GM12878 (cell line): ENCODE data around the gene ESRP2. TPM values are rescaled to one million over a fixed set of nuclear protein-coding genes. Genes with fewer than 3 reads are reported as not detected.

ENCODE experiments used
- ATAC-seq: fragments of 200-7000 bp; cut with Tn5 transposase; 3 replicates; pipeline ENCODE4 v1.9.1; 2020; ENCODE audit warnings: mild to moderate bottlenecking, moderate library complexity
- BruUV-seq: library from RNA; stranded (reverse); fragments of 400-500 nt; replicated peaks from 2 replicates; lab custom pipeline; 2021; lab: Mats Ljungman, UMichigan
- CTCF ChIA-PET: fragments of 300-600 bp; sonication (Branson Sonifier 250); formaldehyde crosslinking; extraction: SDS; loops from one replicate; lab custom pipeline; 2021; ENCODE audit warnings: inconsistent platforms; lab: Yijun Ruan, JAX
- POLR2A ChIA-PET: fragments of 350-600 bp; formaldehyde crosslinking; extraction: SDS; loops from one replicate; lab custom pipeline; 2021; ENCODE audit warnings: inconsistent platforms; lab: Charles Lee
- RAD21 ChIA-PET: fragments of 300-600 bp; sonication (Branson Sonifier 250); formaldehyde crosslinking; loops from one replicate; lab custom pipeline; 2023; ENCODE audit warnings: antibody characterized with exemption; ENCODE audit not compliant: unreplicated experiment; lab: Charles Lee
- SMC1A ChIA-PET: fragments of 300-600 bp; sonication (Branson Sonifier 250); formaldehyde crosslinking; loops from one replicate; lab custom pipeline; 2023; ENCODE audit not compliant: unreplicated experiment, uncharacterized antibody; lab: Charles Lee
- DNase-seq: peaks from one replicate; pipeline ENCODE4 v3.0.0-alpha.2; 2011; ENCODE audit warnings: low read depth, low spot score
- FAIRE-seq: peaks from 3 replicates; lab custom pipeline; 2011; peaks lifted over from hg19 to GRCh38; lab: Jason Lieb, UNC
- H2AFZ ChIP-seq: 2 replicates; pipeline ENCODE4 v1.6.0; 2011; ENCODE audit warnings: low read depth, low read length, control low read depth; ENCODE audit not compliant: control insufficient read depth
- H3K27ac ChIP-seq: 2 replicates; pipeline ENCODE4 v1.5.1; 2011; ENCODE audit warnings: control low read depth; ENCODE audit not compliant: control insufficient read depth, insufficient read depth
- H3K27me3 ChIP-seq, 2 experiments: replicated peaks in 1 of 2; 2 replicates each; pipeline versions ENCODE4 v1.6.0 to v1.6.1; 2011; ENCODE audit warnings: low read length in 1 of 2; ENCODE audit not compliant: control insufficient read depth in 2 of 2, insufficient read depth in 2 of 2
- H3K36me3 ChIP-seq, 2 experiments: 2 replicates each; pipeline ENCODE4 v1.5.1; 2011; ENCODE audit warnings: low read length in 1 of 2; ENCODE audit not compliant: control insufficient read depth in 2 of 2, insufficient read depth in 2 of 2
- H3K4me1 ChIP-seq: 2 replicates; pipeline ENCODE4 v1.6.1; 2011; ENCODE audit warnings: mild to moderate bottlenecking, low read length, moderate library complexity, mixed read lengths; ENCODE audit not compliant: control insufficient read depth, insufficient read depth
- H3K4me2 ChIP-seq: 2 replicates; pipeline ENCODE4 v1.6.0; 2011; ENCODE audit warnings: control low read depth; ENCODE audit not compliant: control insufficient read depth, insufficient read depth
- H3K4me3 ChIP-seq: fragments of 200-600 bp; sonication (generic); 2 replicates; pipeline ENCODE4 v1.5.1; 2016
- H3K79me2 ChIP-seq: 2 replicates; pipeline ENCODE4 v1.6.0; 2011; ENCODE audit warnings: low read length; ENCODE audit not compliant: control insufficient read depth, insufficient read depth
- H3K9ac ChIP-seq: 2 replicates; pipeline ENCODE4 v1.8.0; 2011; ENCODE audit warnings: low read length, control low read depth, mixed read lengths; ENCODE audit not compliant: control insufficient read depth, insufficient read depth
- H3K9me3 ChIP-seq: replicated peaks from 3 replicates; pipeline ENCODE4 v1.5.1; 2011; ENCODE audit warnings: mild to moderate bottlenecking, low read length; ENCODE audit not compliant: control insufficient read depth, insufficient read depth
- H4K20me1 ChIP-seq: 2 replicates; pipeline ENCODE4 v1.6.0; 2011; ENCODE audit not compliant: control insufficient read depth, insufficient read depth
- ATF7 ChIP-seq: fragments of 450-650 bp; IDR thresholded peaks from 2 replicates; pipeline ENCODE4 v1.6.1; 2016; ENCODE audit warnings: low read depth, mild to moderate bottlenecking
- CREM ChIP-seq: IDR thresholded peaks from 2 replicates; pipeline ENCODE4 v1.6.1; 2014; ENCODE audit warnings: antibody characterized with exemption, low read depth
- HDAC2 ChIP-seq: fragments of 200-600 bp; sonication (generic); IDR thresholded peaks from 2 replicates; pipeline ENCODE4 v1.6.1; 2017
- IKZF1 ChIP-seq: fragments of 450-650 bp; conservative IDR thresholded peaks from 2 replicates; pipeline ENCODE4 v1.6.1; 2017; ENCODE audit warnings: antibody characterized with exemption, mild to moderate bottlenecking
- KDM1A ChIP-seq: fragments of 200-600 bp; sonication (generic); IDR thresholded peaks from 2 replicates; pipeline ENCODE4 v1.6.1; 2016; ENCODE audit warnings: borderline replicate concordance
- LARP7 ChIP-seq: fragments of 450-650 bp; IDR thresholded peaks from 2 replicates; pipeline ENCODE4 v1.6.1; 2017; ENCODE audit warnings: mild to moderate bottlenecking
- POLR2AphosphoS2 ChIP-seq: IDR thresholded peaks from 2 replicates; pipeline ENCODE4 v1.6.1; 2011; ENCODE audit warnings: low read depth, mild to moderate bottlenecking, low read length, improper control_type of control experiment, moderate library complexity
- POLR2AphosphoS5 ChIP-seq: IDR thresholded peaks from 2 replicates; pipeline ENCODE4 v1.6.1; 2011; ENCODE audit warnings: mild to moderate bottlenecking, low read length, inconsistent platforms
- SUPT20H ChIP-seq: IDR thresholded peaks from 2 replicates; pipeline ENCODE4 v1.6.1; 2011; ENCODE audit warnings: low read depth, mild to moderate bottlenecking, low read length, moderate library complexity, borderline replicate concordance; ENCODE audit not compliant: control insufficient read depth
- TAF1 ChIP-seq: IDR thresholded peaks from 2 replicates; pipeline ENCODE4 v1.6.1; 2011; ENCODE audit warnings: mild to moderate bottlenecking, low read depth, low read length, borderline replicate concordance
- TCF12 ChIP-seq: IDR thresholded peaks from 2 replicates; pipeline ENCODE4 v1.6.1; 2011; ENCODE audit warnings: low read depth, mild to moderate bottlenecking, low read length
- ZNF207 ChIP-seq: fragments of 450-650 bp; IDR thresholded peaks from 2 replicates; pipeline ENCODE4 v1.6.1; 2014; ENCODE audit warnings: antibody characterized with exemption, mild to moderate bottlenecking, borderline replicate concordance
- WGBS: methylation state at CpG from one replicate; pipeline ENCODE4 v1.1.6; 2016; ENCODE audit warnings: low lambda C conversion rate; ENCODE audit not compliant: insufficient replicate concordance, insufficient coverage; ENCODE audit errors: missing lambda C conversion rate; 5-methylcytosine and 5-hydroxymethylcytosine counted together
- in situ Hi-C: fragments of 300-500 bp; cut with MboI; formaldehyde crosslinking; loops from 9 replicates; pipeline ENCODE4 v1.14.3; 2018; ENCODE audit warnings: mixed read lengths
- intact Hi-C: fragments of 100-400 bp; cut with micrococcal nuclease; formaldehyde crosslinking; loops from one replicate; pipeline ENCODE4 v1.14.2; 2022; ENCODE audit not compliant: unreplicated experiment
- polyA plus RNA-seq, 11 experiments: library from polyadenylated mRNA; depleted of rRNA in 4 of 11; unstranded in 6 of 11; stranded (reverse) in 5 of 11; fragments of >200 nt; fragmentation: Nextera tagmentation in 4 of 11; fragmentation: Illumina TruSeq in 1 of 11; extraction: Ambion mirVana in 4 of 11; extraction: Trizol in 1 of 11; gene quantifications; 1 replicate in 1 of 11; 2 replicates in 10 of 11; pipeline versions ENCODE4 v1.2.1 to v1.2.3, GENCODE V29; 2011 to 2016; ENCODE audit warnings: inconsistent platforms in 2 of 11, missing spikeins in 2 of 11, low read depth in 1 of 11
- total RNA-seq, 4 experiments: library from RNA; depleted of rRNA in 3 of 4; stranded (reverse); fragments of >200 nt in 3 of 4; fragmentation: Illumina TruSeq in 1 of 4; extraction: Trizol in 1 of 4; gene quantifications; 2 replicates each; pipeline versions ENCODE4 v1.2.1 to v1.2.3, GENCODE V29; 2013 to 2021
- TF ChIP-seq, protein P1 (sequence below), 3 experiments: IDR thresholded peaks in 2 of 3; conservative IDR thresholded peaks in 1 of 3; 2 replicates each; pipeline ENCODE4 v1.5.1; 2011; ENCODE audit warnings: low read depth in 3 of 3, low read length in 3 of 3, mild to moderate bottlenecking in 3 of 3, control low read depth in 2 of 3, moderate library complexity in 2 of 3, inconsistent platforms in 1 of 3, mixed read lengths in 1 of 3; ENCODE audit not compliant: control insufficient read depth in 2 of 3, insufficient read depth in 1 of 3; ENCODE audit errors: extremely low read depth in 1 of 3
- TF ChIP-seq, protein P2 (sequence below): fragments of 450-650 bp; IDR thresholded peaks from 2 replicates; pipeline ENCODE4 v1.6.1; 2016; ENCODE audit warnings: mild to moderate bottlenecking

The ESRP2 gene
- total and polyA plus RNA-seq, 10 of the 15 experiments (the other 5 are each of a cell fraction or from before 2014, with no cell fraction given): 0.04 to 0.64 (median 0.08) TPM; not detected in 3

DNA sequence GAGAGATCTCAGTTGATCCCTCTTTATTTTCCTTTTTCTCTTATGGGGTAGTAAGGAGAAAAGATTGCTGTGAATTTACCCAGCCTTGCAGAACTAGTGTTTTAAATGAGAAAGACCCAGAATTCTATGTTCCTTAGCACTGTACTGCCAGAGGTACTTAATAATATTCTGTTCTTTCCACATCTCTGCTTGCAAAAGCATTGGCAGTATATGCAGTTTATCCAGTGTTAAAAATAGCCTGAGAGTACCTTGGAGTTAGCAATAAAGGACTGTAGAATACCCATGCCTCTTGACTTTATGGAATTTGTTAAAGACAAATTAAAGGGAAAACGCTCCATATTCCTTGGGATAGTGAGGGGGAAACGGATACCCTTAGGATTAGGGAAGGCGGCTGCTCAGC is 40.3 kb upstream of the ESRP2 start:
- Histone ChIP-seq H4K20me1 (no peaks in the 10 kb centered on the region), H3K79me2 (peaks cover 44% of the 10 kb centered on the region), H3K9me3 (no peaks in the 10 kb centered on the region), H3K4me3 (peak overlapping the region; percentile 28; the same call in 1 of the 2 replicates), H3K27ac (peak overlapping the region; percentile 70), H2AFZ (no peak overlapping the region), H3K27me3 (no peaks in the 10 kb centered on the region), H3K9ac (no peak overlapping the region), H3K36me3 (peaks cover 13 to 18% of the 10 kb centered on the region in 2 experiments), H3K4me2 (peak overlapping the region; percentile 56), H3K4me1 (peaks cover 37% of the 10 kb centered on the region)
- SMC1A ChIA-PET: interaction anchor here (0.6 to 18.5 kb wide), 7 partner anchors 3 to 81 kb away, joined by 3 to 253 read pairs (median 7); partner anchors contain the start of gene SLC7A6
- POLR2A ChIA-PET: interaction anchor here (0.8 to 12.2 kb wide), 3 partner anchors 10 to 12 kb away, joined by 3 to 177 read pairs (median 6); partner anchors contain the start of gene SLC7A6
- WGBS: 88% methylated on average over 3 of the region's 3 CpGs
- CTCF ChIA-PET: interaction anchor here (1.2 to 4.4 kb wide), 6 partner anchors 9 to 43 kb away, joined by 3 to 40 read pairs (median 6); partner anchors contain the start of genes PRMT7, SLC7A6 and SLC7A6OS
- in situ Hi-C loops: no loop called here
- no peak for ATAC-seq
- no peak for DNase-seq
- RAD21 ChIA-PET: interaction anchor here (1.0 to 4.1 kb wide), 6 partner anchors 8 to 53 kb away, joined by 3 to 32 read pairs (median 6); partner anchors contain the start of gene SLC7A6
- BruUV-seq: no TSS peak
- TF ChIP-seq TAF1: no peak
- TF ChIP-seq SUPT20H: no peak
- TF ChIP-seq KDM1A: no peak
- TF ChIP-seq, protein P1, sequence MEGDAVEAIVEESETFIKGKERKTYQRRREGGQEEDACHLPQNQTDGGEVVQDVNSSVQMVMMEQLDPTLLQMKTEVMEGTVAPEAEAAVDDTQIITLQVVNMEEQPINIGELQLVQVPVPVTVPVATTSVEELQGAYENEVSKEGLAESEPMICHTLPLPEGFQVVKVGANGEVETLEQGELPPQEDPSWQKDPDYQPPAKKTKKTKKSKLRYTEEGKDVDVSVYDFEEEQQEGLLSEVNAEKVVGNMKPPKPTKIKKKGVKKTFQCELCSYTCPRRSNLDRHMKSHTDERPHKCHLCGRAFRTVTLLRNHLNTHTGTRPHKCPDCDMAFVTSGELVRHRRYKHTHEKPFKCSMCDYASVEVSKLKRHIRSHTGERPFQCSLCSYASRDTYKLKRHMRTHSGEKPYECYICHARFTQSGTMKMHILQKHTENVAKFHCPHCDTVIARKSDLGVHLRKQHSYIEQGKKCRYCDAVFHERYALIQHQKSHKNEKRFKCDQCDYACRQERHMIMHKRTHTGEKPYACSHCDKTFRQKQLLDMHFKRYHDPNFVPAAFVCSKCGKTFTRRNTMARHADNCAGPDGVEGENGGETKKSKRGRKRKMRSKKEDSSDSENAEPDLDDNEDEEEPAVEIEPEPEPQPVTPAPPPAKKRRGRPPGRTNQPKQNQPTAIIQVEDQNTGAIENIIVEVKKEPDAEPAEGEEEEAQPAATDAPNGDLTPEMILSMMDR (IDR thresholded peaks at IDR 0.05 in 2 of 3, conservative IDR thresholded peaks at IDR 0.05 in 1 of 3; ENCODE audit: control insufficient read depth in 2 of 3, extremely low read depth in 1 of 3, insufficient read depth in 1 of 3, low read depth in 3 of 3, low read length in 3 of 3): no peak
- TF ChIP-seq CREM: no peak
- TF ChIP-seq HDAC2: no peak
- TF ChIP-seq POLR2AphosphoS5: no peak
- no peak for TF ChIP-seq ZNF207
- TF ChIP-seq POLR2AphosphoS2: no peak
- TF ChIP-seq LARP7: no peak
- TF ChIP-seq, protein P2, sequence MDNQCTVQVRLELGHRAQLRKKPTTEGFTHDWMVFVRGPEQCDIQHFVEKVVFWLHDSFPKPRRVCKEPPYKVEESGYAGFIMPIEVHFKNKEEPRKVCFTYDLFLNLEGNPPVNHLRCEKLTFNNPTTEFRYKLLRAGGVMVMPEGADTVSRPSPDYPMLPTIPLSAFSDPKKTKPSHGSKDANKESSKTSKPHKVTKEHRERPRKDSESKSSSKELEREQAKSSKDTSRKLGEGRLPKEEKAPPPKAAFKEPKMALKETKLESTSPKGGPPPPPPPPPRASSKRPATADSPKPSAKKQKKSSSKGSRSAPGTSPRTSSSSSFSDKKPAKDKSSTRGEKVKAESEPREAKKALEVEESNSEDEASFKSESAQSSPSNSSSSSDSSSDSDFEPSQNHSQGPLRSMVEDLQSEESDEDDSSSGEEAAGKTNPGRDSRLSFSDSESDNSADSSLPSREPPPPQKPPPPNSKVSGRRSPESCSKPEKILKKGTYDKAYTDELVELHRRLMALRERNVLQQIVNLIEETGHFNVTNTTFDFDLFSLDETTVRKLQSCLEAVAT: no peak
- TF ChIP-seq TCF12: no peak
- no peak for TF ChIP-seq ATF7
- TF ChIP-seq IKZF1: no peak
- intact Hi-C loops: no loop called here
- FAIRE-seq: no peak
